Iris pigment epithelial cell (primary cell): ENCODE results near the gene KCNMA1.

Experiments used
- DNase-seq: peaks from one replicate; pipeline ENCODE4 v3.0.0-alpha.2; 2011; ENCODE audit warnings: low read depth

The KCNMA1 gene

GRCh38 chr10:77448226-77448625 is 189.4 kb downstream of the KCNMA1 start:
- no peak for DNase-seq

GRCh38 chr10:77446700-77447099 is 190.9 kb downstream of the KCNMA1 start:
- no peak for DNase-seq

GRCh38 chr10:77445547-77445946 is 192.1 kb downstream of the KCNMA1 start:
- no peak for DNase-seq

DNA sequence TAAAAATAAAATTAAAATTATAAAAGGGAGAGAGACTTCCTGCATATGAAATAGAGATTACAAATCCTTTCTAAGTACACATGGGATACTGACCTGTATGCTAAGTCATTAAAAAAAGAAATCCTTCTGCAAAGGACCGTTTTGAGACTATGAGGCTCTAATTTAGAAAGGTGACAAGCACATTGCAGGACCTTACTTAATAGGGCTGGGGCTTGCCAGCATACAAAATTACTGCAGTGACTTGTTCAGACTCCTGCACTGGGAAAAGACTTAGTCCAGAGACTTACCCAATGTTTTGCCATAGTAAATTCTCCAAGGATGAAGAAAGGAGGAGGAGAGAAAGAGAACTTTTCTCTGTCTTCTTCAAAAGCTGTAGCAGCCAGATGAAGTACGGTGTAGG is 193.6 kb downstream of the KCNMA1 start:
- no peak for DNase-seq

DNA sequence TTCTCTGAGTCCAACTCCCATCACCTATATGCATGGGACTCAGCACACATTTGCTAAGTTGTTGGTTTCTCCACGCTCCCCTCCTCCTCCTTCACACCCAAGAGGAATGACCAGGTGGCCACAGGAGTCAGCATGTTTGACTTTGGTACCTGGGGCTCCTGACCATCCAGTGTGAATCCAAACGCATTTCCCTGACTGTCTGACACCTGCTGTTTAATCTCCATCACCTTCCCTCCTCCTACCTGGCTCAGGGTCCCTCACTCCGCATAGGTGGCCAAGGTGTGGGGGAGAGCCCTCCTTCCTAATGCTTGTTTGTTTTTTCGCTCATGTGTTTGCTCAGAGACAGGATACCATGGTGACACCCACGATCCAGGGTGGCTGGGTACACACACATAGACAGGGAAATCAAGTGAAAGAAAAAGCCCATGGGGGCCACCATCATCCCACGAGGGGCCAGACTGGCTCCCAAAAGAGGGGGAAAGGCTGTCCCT is 194.9 kb downstream of the KCNMA1 start:
- no peak for DNase-seq

DNA sequence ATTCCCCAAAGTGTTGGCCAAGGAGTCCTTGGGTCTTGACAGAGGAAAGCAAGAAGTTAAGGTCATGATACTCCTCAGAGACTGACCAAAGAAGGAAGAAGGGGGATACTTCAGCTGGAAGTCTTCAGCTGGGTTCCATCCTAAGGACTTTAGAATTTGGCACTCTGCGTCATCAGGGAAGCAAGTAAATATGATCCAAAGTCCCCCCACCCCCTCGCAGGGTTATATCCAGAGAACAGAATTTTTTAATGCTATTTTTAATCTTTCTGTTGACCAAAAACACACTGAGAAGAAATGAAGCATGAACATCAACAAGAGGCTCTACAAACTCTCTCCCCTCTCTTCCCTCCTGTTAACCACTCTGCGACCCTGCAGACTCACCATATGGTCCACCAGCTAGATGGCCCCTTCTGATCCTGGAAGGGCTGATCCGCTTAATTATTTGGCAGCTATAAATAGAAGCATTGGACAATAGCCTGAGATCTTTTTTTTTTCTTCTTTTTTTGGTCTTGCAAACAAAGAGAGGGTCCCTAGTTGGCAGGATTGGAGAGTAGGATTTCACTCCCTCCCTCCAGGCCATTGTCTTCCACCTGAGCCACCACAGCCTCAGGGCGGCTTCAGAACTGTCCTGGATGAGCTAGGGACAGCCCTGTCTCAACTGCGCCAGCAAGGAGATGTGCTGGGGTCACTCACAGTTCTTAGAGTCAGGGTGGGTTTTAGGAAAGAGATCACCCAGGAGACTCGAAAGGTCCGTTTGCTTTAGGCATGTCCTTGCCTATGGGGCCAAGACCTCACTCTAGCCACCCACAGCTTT is 196.0 kb downstream of the KCNMA1 start:
- DNase-seq: no peak

DNA sequence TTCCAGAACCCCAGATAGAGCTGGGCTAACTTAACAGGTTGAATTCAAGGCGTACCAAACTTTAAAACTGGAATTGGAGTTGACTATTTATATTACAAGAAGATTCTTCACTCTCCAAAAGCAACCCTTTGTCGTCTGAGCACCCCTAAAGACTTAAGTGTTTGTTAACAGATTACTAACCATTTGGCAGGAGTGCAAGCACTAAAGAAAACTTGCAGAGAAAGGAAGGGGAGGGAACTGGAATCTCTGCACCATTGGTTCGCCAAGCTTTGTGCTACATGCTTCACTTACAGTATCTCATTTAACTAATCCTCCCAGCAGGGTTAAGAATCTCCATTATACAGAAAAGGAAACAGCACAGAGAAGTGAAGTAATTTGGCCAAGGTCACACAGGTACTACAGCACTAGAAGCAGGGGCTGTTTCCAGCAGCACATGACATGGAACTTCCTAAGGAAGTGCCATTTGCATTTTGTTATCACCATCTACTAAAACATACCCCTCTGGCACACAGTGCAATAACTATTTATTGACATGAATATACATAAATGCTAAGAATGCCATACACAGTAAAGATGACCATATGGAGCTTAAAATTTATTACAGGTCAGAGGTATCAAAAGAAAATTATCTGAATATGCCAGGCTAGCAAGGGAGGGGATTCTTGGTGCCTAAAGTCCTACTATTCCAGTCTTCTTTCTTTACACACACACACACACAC is 201.2 kb downstream of the KCNMA1 start:
- DNase-seq: peak; percentile 40

GRCh38 chr10:77433546-77433945 is 204.1 kb downstream of the KCNMA1 start:
- no peak for DNase-seq

DNA sequence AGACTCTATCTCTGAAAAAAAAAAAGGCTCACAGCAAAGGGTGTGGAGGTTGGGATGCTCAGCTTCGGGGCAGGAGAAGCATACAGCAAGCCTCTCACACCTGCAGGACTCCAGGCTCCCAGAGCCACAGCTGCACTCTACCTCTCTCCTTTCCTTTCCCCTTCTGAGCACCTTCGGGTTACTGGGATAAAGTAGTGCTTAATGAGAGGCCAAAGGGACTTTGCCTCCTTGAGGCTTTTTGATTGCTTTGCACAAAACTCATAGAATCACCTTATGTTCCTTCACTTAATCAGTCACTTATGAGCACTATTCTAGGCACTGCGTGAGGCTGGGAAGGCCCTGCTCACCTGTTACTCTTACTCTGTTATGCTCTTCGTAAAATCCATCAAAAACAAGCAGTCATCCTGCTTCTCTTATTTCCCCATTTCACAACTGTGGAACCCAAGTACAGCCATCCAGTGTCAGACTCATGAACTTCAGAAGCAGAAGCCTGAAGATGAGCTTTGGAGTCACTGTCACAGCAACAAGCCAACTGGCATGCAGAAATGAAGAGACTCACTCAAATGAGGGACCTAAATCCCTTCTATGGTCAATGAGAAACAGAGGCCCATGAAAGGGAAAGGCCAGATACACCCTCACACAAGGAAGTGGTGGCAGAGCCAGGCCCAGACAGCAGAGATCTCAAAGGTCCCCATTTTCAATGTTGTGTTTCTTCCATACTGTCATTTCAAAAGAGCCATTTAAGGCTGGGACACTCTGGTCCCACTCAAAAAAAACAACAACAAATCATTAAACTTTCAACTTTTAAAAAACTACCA is 205.4 kb downstream of the KCNMA1 start:
- no peak for DNase-seq

DNA sequence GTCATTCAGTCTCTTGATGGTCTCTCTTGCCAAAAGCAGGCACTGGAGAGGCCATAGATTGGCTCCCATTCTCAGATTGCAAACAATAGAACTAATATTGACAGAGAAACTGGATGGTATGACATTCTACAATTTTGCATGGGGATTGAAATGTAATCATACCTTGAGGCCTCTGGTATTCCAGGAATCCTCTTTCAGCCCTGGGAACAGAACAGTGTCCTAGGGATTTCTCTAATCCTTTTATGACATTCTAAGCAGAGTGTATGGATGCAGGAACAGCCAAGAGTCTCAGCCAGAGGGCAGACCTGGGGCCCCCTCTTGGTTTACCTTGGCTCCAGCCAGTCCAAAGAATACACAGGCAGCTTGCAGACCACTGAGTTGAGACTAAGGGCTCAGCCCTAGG is 206.4 kb downstream of the KCNMA1 start:
- DNase-seq: no peak

DNA sequence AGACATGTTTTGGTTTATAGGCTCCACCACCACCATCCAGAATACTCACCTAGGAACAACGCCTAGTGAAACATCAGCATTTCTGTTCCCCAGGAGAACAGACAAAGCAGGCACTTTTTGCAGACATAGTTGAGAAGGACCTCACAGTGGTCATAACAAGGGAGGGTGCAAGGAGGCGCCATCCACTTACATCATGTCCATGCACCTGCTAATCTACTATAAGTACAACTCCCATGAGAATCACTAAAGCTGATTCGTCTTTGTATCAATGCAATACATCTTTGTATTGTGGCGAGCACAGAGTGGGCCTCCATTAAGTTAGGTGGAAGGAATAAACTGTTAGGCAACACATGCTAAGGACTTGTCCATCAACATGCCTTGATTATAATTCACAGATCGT is 207.1 kb downstream of the KCNMA1 start:
- no peak for DNase-seq

- DNase-seq: peak; percentile 83
These were observed 208.8 kb downstream of the KCNMA1 start for GRCh38 chr10:77428691-77429395.

DNA sequence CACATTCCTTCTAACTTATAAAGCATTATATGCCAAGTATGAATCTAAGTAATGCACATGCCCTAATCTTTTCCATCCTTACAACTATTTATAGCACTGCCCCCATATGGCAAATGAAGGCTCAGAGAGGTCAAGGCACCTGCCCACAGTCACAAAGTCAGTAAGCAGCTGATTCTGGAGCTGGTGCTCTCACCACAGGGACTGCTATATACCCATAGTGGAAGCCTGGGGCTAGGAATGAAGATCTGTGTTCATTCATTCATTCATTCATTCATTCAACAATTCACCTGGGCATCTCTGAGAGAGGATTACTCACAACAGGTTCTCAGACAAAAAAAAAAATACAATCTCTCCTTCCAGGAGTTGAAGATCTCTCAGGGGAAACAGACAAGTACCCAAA is 213.4 kb downstream of the KCNMA1 start:
- DNase-seq: no peak

DNA sequence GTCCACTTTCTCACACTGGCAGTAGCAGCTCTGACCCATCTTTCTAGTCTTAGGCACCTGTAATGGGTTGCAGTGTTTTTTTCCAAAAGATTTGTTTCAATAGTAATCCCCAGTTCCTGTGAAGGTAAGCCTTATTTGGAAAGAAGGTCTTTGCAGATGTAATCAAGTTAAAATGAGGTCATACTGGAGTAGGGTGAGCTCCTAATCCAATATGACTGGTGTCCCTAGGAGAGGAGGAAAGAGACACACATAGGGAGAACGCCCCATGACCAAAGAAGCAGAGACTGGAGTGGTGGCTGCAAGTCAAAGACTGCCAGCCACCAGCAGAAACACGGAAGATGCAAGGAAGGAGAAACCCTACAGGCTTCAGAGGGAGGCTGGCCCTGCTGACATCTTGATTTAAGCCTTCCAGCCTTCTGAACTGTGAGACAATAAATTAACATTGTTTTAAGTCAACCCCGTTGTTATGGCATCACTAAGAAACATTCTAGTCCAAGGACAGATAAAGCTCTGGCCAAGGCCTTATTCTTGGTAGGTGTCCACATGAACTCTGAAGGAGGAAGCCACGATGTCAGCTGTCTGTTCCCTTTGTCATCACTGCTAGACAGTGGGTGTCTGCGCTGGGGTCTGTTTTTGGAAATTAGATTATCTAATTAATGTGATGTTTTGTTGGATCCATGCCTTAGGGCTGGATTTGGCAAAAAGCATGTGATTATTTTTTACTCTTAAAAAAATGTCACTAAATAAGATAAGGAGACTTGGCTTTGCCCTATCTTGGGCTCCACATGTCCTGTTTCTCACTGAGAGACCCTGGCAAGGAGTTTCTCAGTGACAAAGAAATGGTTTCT is 214.9 kb downstream of the KCNMA1 start:
- DNase-seq: no peak

- no peak for DNase-seq
These were observed 216.0 kb downstream of the KCNMA1 start for GRCh38 chr10:77421591-77421990.

DNA sequence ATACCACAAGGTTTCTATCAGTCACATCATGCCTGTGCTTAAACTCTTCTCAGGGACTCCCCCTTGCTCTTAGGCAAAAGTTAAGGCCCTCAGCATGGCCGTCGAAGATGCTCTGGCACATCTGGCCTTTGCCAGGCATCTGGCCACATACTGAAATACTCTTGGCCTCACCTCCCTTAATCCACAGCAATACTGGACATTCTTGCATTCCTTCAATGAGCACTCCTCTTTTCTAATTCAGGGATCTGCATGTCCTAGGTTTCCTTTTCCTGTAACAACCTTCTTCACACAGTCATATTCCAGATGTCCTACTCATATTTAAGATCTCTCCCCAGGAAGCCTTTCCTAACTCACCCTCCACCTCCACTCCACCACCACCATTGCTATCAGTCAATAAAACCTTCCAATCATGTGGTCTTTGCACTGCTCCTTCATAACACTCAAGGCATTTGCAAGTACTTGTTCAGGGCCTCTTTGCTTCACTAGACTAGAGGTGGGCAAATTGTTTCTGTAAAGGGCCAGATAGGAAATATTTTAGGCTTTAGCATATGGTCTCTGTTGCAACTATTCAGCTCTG is 216.6 kb downstream of the KCNMA1 start:
- DNase-seq: no peak

DNA sequence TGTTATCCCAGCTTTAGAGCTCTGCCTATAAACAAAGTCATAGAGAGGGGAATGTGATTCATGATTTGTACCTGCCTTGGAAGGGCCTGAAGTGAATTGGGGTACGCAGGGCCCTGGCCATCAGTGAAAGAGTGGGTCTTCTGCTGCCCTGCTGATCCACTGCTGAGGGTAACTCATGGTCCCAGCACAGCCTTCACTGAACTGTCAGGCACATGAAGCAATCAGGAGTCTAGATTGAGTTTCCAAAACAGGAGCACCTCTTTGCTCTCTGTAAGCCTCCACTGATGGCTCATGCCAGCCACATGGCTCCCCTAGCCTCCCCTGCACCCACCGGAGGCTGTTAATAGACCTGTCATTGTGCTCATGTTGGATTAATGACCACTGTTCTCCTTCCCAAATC is 217.6 kb downstream of the KCNMA1 start:
- no peak for DNase-seq

DNA sequence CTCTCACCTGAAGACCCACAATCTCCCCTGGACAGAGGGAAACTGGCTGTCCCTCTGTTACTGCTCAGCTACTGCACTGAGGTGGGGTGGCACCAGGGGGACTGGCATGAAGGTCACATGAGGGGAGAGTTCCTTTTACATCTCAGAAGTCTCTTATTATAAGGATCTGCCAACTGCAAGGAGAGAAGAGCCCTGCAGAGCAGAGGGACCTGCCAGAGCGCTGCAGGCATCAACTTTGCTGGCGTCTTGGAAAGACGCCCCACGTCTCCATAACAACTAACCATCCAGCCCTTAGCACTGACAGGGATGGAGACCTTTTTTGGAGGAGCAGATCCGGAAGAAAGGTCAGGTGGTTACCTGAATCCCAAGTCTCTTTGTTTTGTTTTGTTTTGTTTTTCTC is 218.6 kb downstream of the KCNMA1 start:
- DNase-seq: no peak

DNA sequence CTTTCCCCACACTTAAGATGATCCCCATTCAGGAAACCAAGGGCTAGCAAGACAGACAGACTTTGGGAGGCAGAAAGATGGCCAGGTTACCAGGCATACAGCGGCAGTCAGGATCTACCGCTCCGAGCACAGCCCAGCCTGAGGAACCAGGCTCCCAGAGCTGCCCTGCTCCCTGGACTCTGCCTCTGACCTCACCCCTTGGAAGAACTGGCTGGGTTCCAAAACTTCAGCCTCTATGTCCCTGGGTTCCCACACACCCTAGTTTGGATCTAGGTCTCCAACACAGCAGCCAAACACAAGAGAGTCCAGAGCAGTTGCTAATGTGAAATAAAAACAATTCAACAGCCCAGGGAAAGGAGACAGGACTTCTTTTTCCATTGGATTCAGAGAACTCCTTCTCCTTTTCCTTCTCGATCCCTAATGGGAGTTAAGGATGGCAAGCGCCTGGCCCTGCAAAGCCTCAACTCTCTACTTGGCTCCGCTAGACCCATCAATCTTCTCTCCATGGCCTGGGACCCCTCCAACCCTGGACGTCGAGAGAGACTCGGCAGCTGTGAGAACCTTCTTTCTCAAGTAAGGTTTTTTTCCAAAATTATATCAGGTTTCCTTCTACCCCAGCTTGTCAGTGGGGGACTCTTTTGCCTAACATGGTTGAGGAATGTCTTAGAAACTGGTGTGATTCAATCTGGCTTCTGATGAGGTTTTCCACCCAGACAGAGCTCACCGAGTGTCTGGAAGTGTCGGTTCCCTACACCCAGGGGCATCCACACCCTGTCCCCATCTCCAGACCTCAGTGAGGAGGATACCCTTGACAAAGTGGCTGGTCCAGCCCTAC is 219.6 kb downstream of the KCNMA1 start:
- no peak for DNase-seq

- DNase-seq: no peak
These were observed 220.2 kb downstream of the KCNMA1 start for GRCh38 chr10:77417359-77417758.
